T follicular helper cell (primary cell): ENCODE results near the gene LRP4.
"Not testable (repeated sequence)": the region's sequence is repeated elsewhere in the genome, so short reads cannot be mapped to it uniquely, and the experiment has no call there.

Experiments
- DNase-seq: peaks from one replicate; pipeline ENCODE4 v3.0.0-alpha.2; 2020; ENCODE audit warnings: low read depth
- total RNA-seq, 2 experiments: gene quantifications; one replicate each; lab custom pipeline; 2026; lab: John Stamatoyannopoulos, UW

The LRP4 gene
- 0.17 to 0.54 reads per million in 2 experiments for total RNA-seq

GRCh38 chr11:46918083-46918787 is at the start of gene LRP4:
Gene LRP4, minus strand, starts transcription at chr11:46918550. Its CDS starts 171 bp downstream, at chr11:46918379.
- DNase-seq: no peak

DNA sequence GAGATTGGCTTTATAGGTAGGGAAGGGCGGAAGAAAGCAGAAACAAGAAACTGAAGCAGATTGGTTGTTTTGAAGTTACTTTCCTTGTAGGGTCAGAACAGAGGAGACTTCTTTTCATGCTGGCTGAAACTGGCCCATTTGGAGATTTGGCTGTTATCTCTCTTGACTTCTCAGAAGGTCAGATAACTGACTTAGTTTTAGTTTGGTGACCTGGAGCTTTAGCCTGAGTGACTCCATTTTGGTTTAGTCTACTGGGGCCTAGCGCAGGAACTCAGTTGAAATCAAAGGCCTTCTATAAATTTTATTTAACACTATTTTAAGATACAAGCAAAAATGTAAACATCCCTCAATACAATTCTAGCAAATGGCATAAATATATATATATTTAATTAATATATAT is 49.6 kb upstream of the LRP4 start:
- DNase-seq: no peak

DNA sequence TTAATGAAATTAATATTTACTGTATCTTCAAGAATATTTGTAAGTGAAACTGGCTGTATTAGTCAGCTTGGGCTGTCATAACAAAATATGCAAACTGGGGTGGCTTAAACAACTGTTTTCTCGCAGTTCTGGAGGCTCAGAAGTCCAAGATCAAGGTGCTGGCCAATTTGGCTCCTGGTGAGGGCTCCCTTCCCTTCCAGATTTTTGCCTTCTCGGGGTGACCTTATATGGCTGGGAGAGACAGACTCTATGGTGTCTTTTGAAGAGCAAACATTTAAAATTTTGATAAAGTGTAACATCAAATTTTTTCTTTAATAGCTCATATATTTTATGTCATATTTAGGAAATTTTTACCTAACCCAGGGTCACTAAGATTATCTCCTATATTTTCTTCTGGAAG is 48.4 kb upstream of the LRP4 start:
- no peak for DNase-seq

GRCh38 chr11:46963844-46964243 is 45.5 kb upstream of the LRP4 start:
- DNase-seq: no peak

DNA sequence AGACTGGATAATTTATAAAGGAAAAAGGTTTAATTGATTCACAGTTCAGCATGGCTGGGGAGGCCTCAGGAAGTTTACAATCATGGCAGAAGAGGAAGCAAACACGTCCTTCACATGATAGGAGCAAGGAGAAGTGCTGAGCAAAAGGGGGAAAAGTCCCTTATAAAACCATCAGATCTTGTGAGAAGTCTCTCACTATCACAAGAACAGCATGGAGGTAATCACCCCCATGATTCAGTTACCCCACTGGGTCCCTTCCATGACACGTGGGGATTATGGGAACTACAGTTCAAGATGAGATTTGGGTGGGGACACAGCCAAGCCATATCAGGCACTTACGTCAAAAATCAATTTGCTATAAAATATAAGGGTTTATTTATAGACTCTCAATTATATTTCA is 43.5 kb upstream of the LRP4 start:
- not testable (repeated sequence) for DNase-seq

DNA sequence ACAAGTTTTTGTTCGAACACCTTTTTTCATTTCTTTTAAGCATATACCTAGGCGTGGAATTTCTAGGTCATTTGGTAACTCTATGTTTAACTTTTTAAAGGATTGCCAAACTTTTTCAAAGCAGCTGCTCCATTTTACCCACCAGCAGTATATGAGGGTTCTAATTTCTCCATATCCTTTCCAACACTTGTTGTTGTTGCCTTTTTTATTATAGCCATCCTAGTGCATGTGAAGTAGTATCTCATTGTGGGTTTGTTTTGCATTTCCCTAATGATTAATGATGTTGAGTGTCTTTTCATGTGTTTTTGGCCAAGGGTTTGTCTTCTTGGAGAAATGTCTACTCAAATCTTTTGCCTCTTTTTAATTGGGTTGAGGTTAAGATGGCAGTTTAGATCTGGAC is 42.7 kb upstream of the LRP4 start:
- no peak for DNase-seq

DNA sequence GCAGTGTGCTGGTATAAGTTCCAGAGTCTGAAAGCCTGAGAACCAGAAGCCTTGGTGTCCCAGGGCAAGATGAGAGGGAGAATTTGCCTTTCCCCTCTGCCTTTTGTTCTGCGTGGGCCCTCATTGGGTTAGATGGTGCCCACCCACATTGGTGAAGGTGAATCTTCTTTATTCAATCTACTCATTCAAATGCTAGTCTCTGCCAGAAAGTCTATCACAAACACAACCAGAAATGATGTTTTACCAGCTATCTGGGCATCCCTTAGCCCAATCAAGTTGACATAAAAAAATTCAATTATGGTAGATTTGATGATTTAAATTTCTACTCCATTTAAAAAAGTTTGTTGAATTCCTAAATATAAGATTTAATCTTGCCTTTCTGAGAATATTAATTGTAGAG is 40.4 kb upstream of the LRP4 start:
- no peak for DNase-seq

DNA sequence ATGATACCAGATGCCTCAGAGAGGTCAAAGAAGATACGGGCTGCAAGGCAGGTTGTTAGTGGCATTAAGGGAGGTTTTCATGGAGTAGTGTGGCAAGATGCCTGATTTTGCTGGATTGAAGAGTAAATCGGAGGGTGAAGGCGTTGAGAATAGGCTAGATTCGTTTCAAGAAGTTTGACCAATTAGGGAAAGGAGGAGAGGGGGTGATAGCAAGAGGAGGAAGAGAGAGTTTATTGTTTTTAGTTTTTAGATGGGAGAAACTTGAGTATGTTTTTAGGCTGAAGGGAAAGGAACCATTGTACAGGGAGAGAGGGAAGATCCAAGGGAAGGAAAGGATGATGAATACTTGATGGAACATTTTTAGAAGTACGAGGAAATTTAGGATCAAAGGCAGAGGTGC is 34.7 kb upstream of the LRP4 start:
- no peak for DNase-seq

- no peak for DNase-seq
Observed at GRCh38 chr11:46952553-46952952, 34.2 kb upstream of the LRP4 start.

GRCh38 chr11:46951864-46952263 is 33.5 kb upstream of the LRP4 start:
- no peak for DNase-seq

DNA sequence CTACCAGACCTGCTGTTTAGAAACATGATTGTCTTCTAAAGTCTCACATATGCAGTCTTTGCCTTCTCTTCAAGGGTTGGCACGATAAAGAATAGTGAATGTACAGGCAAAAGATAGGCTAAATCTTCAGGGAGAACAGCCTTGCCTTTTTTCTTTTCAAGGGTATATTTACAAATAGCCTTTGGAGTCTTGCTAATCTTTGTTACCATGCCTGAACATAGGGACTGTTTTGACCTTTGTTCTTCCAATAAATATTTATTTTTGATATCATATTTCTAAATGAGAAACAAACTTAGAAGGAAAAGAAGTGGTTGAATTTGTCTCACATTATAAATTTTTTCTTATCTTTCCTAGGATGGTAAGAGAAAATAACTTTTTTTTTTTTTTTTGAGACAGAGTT is 30.9 kb upstream of the LRP4 start:
- no peak for DNase-seq

- no peak for DNase-seq
Observed at GRCh38 chr11:46948378-46949131, 30.2 kb upstream of the LRP4 start.

- no peak for DNase-seq
Observed at GRCh38 chr11:46947399-46948077, 29.2 kb upstream of the LRP4 start.

DNA sequence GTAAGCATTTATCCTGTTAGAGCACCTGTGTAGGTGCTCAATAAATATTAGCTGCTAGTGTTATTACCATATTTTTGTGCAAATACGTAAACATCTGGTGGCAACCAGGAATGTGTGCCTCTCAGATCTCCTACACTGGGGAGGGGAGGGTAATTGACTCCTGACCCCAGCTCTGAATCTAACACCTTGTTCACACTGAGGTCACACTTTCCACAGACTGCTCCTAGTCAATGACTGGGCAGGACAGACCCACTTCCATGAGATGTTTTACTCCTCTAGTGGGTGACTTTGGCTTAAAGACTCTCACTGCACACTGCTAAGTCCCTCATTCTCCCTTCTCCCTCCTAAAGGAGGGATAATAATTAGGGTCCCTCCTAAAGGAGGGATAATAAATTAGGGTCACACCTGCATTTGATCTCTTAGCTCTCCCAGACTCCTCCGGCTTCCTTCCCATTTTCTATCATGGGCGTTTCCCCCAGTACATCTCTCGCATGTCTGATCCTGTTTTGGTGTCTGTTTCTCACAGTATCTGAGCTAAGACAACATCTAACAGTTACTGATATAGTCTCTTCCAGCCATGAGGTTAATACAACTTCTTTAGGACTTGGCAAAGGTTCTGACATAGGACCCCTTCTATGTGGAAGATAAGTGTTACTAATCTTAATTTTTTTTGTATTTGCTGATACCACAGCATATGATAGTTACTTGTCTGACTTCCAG is 26.2 kb upstream of the LRP4 start:
- DNase-seq: no peak

- no peak for DNase-seq
Observed at GRCh38 chr11:46942172-46942571, 23.8 kb upstream of the LRP4 start.

- peak; percentile 89 for DNase-seq
Observed at GRCh38 chr11:46936138-46937110, 18.1 kb upstream of the LRP4 start, which contains the start of gene CSTPP1. Gene CSTPP1, plus strand, starts transcription at chr11:46936761. Its CDS starts 45 bp downstream, at chr11:46936806.

DNA sequence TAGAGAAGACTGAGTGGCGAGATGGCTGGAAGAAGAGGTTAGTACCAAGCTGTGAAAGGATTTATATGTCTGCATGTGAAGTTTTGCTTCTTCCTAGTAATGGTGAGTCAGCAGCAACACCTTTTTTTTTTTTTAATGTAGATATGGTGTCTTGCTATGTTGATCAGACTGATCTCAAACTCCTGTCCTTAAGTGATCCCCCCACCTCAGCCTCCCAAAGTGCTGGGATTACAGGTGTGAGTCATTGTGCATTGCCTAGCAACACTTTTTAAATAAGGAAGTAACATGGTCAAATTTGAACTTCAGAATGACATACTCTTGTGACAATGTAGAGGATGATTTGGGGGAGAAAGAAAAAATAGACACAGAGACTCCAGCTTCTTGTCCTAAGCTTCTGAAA is 11.7 kb upstream of the LRP4 start:
- DNase-seq: no peak

- not testable (repeated sequence) for DNase-seq
Observed at GRCh38 chr11:46928701-46929100, 10.4 kb upstream of the LRP4 start.

DNA sequence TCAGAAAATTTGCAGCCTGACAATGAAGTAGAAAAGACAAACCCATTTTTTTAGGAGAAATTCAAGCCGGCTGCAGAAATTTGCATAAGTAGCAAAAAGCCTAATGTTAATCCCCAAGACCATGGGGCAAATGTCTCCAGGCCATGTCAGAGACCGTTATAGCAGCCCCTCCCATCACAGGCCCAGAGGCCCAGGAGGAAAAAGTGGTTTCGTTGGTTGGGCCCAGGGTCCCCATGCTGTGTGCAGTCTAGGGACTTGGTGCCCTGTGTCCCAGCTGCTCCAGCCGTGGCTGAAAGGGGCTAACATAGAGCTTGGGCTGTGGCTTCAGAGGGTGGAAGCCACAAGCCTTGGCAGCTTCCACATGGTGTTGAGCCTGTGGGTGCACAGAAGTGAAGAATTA is 9.6 kb upstream of the LRP4 start:
- not testable (repeated sequence) for DNase-seq

GRCh38 chr11:46920755-46921154 is 2.4 kb upstream of the LRP4 start:
- no peak for DNase-seq
